ENCODE measurements around the gene KITLG.

DNA sequence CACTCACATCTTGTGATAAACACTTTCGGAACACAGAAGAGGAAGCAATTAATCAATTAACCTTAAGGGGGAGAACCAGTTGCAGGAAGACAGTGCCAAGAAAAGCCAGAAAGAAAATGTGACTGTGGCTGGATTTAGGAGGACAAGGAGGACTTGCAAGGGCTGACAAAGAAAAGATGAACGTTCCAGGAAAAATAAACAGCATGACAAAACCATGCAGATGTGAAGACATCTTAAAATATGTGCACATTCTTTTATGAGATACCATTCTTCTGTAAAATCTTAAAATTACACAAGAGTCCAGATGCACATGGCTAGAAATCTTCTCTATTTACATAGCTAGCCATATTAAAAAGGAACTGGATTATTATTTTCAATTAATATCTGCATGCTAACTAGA lies 33.4 kb downstream of the KITLG start:
- TF ChIP-seq, protein P1, sequence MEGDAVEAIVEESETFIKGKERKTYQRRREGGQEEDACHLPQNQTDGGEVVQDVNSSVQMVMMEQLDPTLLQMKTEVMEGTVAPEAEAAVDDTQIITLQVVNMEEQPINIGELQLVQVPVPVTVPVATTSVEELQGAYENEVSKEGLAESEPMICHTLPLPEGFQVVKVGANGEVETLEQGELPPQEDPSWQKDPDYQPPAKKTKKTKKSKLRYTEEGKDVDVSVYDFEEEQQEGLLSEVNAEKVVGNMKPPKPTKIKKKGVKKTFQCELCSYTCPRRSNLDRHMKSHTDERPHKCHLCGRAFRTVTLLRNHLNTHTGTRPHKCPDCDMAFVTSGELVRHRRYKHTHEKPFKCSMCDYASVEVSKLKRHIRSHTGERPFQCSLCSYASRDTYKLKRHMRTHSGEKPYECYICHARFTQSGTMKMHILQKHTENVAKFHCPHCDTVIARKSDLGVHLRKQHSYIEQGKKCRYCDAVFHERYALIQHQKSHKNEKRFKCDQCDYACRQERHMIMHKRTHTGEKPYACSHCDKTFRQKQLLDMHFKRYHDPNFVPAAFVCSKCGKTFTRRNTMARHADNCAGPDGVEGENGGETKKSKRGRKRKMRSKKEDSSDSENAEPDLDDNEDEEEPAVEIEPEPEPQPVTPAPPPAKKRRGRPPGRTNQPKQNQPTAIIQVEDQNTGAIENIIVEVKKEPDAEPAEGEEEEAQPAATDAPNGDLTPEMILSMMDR (conservative IDR thresholded peaks at IDR 0.05; ENCODE audit: low read length) = no peak
- TF ChIP-seq EZH2phosphoT487 (IDR thresholded peaks at IDR 0.05; ENCODE audit: borderline replicate concordance, low read depth, low read length) = no peak

Measured in OCI-LY7 (cell line).